Testis (tissue), 2 donors: Measurements from ENCODE around the gene MAPKAPK2.

Experiments
- POLR2A ChIP-seq: fragments of 450-650 bp; IDR thresholded peaks from one replicate; pipeline ENCODE4 v1.6.1; 2017; ENCODE audit warnings: antibody characterized with exemption, mild to moderate bottlenecking, moderate library complexity
- TF ChIP-seq, protein P1 (sequence below), 3 experiments: fragments of 450-650 bp in 2 of 3; fragments of 200-600 bp in 1 of 3; sonication (generic) in 1 of 3; IDR thresholded peaks; one replicate each; pipeline ENCODE4 v1.5.1; 2016 to 2019; ENCODE audit warnings: antibody characterized with exemption in 3 of 3, mild to moderate bottlenecking in 2 of 3, moderate library complexity in 1 of 3

DNA sequence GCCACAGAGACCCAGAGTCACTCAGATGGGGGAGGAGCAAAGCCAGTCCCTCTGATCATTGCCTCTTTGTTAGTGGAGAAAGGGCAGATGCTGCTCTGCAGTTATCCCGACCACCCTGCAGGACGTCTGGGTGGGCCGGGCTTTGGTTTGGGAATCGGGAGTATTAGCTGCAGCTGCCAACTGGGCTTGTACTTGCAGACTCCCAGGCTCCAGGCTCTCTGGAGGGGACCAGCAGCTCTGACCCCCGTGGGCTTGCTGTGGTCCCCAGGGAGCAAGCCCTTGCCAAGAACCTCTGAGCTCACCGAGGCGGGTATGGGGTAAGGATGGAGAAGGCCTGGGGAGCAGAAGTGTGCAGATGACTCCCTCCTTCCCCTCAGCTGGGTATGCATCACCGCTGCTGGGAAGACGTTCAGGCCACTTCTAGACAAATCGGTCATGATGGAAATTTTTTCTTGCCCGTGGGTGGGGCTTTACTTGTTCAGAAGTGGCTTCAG lies 21.6 kb downstream of the MAPKAPK2 start:
- TF ChIP-seq POLR2A, result no peak
- TF ChIP-seq, protein P1, sequence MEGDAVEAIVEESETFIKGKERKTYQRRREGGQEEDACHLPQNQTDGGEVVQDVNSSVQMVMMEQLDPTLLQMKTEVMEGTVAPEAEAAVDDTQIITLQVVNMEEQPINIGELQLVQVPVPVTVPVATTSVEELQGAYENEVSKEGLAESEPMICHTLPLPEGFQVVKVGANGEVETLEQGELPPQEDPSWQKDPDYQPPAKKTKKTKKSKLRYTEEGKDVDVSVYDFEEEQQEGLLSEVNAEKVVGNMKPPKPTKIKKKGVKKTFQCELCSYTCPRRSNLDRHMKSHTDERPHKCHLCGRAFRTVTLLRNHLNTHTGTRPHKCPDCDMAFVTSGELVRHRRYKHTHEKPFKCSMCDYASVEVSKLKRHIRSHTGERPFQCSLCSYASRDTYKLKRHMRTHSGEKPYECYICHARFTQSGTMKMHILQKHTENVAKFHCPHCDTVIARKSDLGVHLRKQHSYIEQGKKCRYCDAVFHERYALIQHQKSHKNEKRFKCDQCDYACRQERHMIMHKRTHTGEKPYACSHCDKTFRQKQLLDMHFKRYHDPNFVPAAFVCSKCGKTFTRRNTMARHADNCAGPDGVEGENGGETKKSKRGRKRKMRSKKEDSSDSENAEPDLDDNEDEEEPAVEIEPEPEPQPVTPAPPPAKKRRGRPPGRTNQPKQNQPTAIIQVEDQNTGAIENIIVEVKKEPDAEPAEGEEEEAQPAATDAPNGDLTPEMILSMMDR (IDR thresholded peaks at IDR 0.05), result no peak
